Mucosa of stomach (tissue), 1 donor: Measurements from ENCODE around the gene ANKRD33B.
"Not testable (repeated sequence)": the region's sequence is repeated elsewhere in the genome, so short reads cannot be mapped to it uniquely, and the experiment has no call there.

ENCODE experiments used
- H3K27me3 ChIP-seq: one replicate; pipeline ENCODE4 v1.7.0; 2013; ENCODE audit warnings: mild to moderate bottlenecking, low read length; ENCODE audit not compliant: control insufficient read depth, insufficient read depth
- H3K36me3 ChIP-seq: one replicate; pipeline ENCODE4 v1.7.0; 2013; ENCODE audit warnings: low read length; ENCODE audit not compliant: control insufficient read depth, insufficient read depth
- H3K4me1 ChIP-seq: one replicate; pipeline ENCODE4 v1.7.0; 2013; ENCODE audit warnings: mild to moderate bottlenecking, low read length; ENCODE audit not compliant: control insufficient read depth, insufficient read depth
- H3K4me3 ChIP-seq: one replicate; pipeline ENCODE4 v1.7.0; 2013; ENCODE audit warnings: low read length
- H3K9ac ChIP-seq: one replicate; pipeline ENCODE4 v1.7.0; 2013; ENCODE audit warnings: mild to moderate bottlenecking, low read length, moderate library complexity
- H3K9me3 ChIP-seq: one replicate; pipeline ENCODE4 v1.7.0; 2013; ENCODE audit warnings: mild to moderate bottlenecking, low read length, moderate library complexity; ENCODE audit not compliant: control insufficient read depth
- donor health status: Pancreatic carcinoma.

ANKRD33B gene

GRCh38 chr5:10538789-10539686, 24.8 kb upstream of the ANKRD33B start:
- Histone ChIP-seq H3K27me3 (peaks cover 5% of the 10 kb centered on the region), H3K4me3 (no peak overlapping the region), H3K9me3 (no peaks in the 10 kb centered on the region), H3K4me1 (peaks cover 30% of the 10 kb centered on the region), H3K9ac (no peak overlapping the region), H3K36me3 (no peaks in the 10 kb centered on the region)

DNA sequence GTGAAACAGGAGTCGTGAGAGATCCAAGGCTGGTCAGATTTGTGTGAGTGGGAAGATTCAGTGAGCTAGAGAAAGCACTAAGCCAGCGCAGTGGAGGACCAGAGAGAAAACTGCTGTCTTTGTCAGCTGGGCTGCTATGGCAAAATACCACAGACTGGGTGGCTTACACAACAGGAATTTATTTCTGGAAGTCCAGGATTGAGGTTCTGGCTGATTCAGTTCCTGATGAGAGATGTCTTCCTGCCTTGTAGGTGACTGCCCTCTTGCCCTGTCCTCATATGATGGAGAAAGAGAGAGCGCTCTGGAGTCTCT, 24.2 kb upstream of the ANKRD33B start:
- Histone ChIP-seq H3K9ac (no peak overlapping the region), H3K36me3 (no peaks in the 10 kb centered on the region), H3K4me3 (no peak overlapping the region), H3K4me1 (peaks cover 30% of the 10 kb centered on the region), H3K27me3 (peaks cover 5% of the 10 kb centered on the region), H3K9me3 (no peaks in the 10 kb centered on the region)

- Histone ChIP-seq H3K4me1 (peaks cover 30% of the 10 kb centered on the region), H3K27me3 (peaks cover 5% of the 10 kb centered on the region), H3K4me3 (no peak overlapping the region), H3K36me3 (no peaks in the 10 kb centered on the region), H3K9ac (no peak overlapping the region), H3K9me3 (no peaks in the 10 kb centered on the region)
Measured at GRCh38 chr5:10540036-10540544, 23.8 kb upstream of the ANKRD33B start.

DNA sequence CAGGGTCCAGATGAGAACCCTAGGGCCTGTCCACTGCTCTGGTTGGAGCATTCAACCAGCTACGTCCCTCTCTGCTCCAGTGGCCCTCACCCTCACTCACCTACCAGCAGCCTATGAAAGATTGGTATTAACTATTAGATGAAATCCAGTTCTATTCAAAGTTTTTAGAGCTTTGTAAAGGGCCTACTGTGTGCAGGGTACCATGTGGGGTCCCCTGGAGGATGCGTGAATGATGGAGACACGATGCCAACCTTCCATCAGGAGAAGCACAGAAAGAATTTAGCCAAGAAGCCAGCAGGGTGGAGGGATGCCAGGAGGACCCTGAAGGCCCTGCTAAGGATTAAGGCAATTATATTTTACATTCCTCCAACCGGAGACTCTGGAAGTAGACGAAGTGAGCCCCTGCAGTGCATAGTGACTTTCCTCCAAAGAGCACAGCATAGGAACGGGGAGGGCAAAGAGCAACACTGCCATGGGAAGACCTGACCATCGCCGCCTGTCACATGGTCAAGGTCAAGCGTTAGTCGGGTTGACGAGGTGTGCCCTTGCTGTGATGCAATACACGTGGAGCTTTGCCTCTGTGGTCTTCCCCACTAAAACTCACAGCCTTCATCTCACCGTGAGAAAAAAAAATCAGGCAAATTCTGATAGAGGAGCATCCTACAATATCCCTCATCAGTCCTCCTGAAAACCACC, 22.8 kb upstream of the ANKRD33B start:
- peaks cover 5% of the 10 kb centered on the region for H3K27me3 ChIP-seq
- H3K9ac ChIP-seq, result no peak overlapping the region
- no peaks in the 10 kb centered on the region for H3K36me3 ChIP-seq
- H3K4me3 ChIP-seq, result no peak overlapping the region
- H3K9me3 ChIP-seq, result no peaks in the 10 kb centered on the region
- peaks cover 30% of the 10 kb centered on the region for H3K4me1 ChIP-seq

DNA sequence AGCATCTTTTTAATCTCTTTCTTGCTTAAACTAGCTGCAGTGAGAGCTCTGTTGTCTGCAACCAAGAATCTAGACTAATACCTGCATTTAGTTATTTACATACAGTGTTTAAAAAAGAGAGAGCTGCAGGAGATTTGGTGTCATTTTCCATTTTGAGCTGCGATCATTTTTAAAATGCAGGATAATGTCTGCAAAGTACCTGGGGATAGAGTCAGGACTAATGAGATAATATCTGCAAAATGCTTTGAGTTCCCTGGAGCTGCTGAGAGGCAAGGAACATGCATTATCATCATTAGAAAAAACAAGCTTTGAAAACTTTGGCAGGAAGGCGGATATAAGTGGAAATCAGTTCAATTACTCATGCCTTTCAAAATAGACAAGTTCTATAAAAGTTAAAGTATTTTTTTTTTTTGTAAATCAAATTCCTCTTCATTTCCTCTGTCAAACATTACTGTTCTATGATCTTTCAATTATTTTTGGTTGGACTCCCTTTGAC, 21.8 kb upstream of the ANKRD33B start:
- Histone ChIP-seq H3K36me3 (no peaks in the 10 kb centered on the region), H3K4me1 (peaks cover 27% of the 10 kb centered on the region), H3K27me3 (peaks cover 11% of the 10 kb centered on the region), H3K4me3 (no peak overlapping the region), H3K9ac (no peak overlapping the region), H3K9me3 (no peaks in the 10 kb centered on the region)

DNA sequence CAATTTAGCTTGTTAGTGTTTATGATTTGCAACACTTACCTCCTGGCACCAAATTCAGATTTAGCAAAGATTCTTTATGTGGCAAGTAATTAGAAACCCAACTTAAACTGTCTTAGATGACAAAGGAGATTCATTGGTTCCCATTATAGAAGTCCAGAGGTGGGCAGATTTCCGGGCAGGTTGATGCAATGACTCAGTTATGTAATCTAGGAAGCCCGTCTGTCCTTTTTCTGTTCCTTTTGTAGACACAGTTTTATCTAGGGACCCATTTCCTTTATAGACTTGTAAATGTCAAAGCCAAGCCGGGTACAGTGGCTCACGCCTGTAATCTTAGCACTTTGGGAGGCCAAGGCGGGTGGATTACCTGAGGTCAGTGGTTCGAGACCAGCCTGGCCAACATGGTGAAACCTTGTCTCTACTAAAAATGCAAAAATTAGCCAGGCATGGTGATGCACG, 20.3 kb upstream of the ANKRD33B start:
- Histone ChIP-seq H3K27me3 (peaks cover 11% of the 10 kb centered on the region), H3K4me3 (no peak overlapping the region), H3K36me3 (no peaks in the 10 kb centered on the region), H3K9me3 (no peaks in the 10 kb centered on the region), H3K4me1 (peaks cover 13% of the 10 kb centered on the region), H3K9ac (no peak overlapping the region)

DNA sequence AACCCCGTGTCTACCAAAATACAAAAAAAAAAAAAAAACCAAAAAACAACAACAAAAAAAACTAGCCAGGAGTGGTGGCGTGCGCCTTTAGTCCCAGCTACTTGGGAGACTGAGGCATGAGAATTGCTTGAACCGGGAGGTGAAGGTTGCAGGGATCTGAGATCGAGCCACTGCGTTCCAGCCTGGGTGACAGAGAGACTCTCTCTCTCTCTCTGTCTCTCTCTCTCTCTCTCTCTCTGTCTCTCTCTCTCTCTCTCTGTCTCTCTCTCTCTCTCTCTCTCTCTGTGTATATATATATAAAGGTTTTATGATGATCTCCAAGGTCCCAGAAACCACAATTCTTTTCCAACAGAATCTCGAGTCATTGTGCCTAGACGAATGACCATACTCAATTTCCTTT, 18.8 kb upstream of the ANKRD33B start:
- no peak overlapping the region for H3K9ac ChIP-seq
- no peaks in the 10 kb centered on the region for H3K36me3 ChIP-seq

GRCh38 chr5:10546186-10546585, 17.7 kb upstream of the ANKRD33B start:
- Histone ChIP-seq H3K9ac (no peak overlapping the region), H3K4me1 (no peaks in the 10 kb centered on the region), H3K27me3 (peaks cover 11% of the 10 kb centered on the region), H3K4me3 (no peak overlapping the region), H3K9me3 (no peaks in the 10 kb centered on the region), H3K36me3 (no peaks in the 10 kb centered on the region)

More for the DNA sequence above, 18.8 kb upstream of the ANKRD33B start:
- Histone ChIP-seq H3K4me3 (no peak overlapping the region), H3K9me3 (no peaks in the 10 kb centered on the region), H3K4me1 (no peaks in the 10 kb centered on the region), H3K27me3 (peaks cover 11% of the 10 kb centered on the region)

DNA sequence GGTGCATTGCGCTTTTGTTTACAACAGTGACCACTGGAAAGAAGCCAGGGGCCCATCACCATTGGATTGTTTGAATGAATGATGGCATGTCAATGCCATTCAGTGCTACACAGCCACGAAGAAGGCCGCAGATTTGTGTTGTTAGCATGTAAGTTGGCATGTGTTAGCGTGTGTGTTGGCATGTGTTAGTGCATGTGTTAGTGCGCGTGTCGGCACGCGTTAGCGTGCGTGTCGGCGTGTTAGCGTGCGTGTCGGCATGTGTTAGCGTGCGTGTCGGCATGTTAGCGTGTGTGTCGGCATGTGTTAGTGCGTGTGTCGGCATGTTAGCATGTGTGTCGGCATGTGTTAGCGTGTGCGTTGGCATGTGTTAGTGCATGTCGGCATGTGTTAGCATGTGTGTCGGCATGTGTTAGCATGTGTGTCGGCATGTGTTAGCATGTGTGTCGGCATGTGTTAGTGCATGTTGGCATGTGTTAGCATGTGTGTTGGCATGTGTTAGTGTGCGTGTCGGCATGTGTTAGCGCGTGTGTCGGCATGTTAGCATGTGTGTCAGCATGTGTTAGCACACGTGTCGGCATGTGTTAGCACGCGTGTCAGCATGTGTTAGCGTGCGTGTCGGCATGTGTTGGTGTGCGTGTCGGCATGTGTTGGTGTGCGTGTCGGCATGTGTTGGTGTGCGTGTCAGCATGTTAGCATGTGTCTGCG, 15.3 kb upstream of the ANKRD33B start:
- Histone ChIP-seq H3K4me1 (no peaks in the 10 kb centered on the region), H3K27me3 (peaks cover 9% of the 10 kb centered on the region), H3K4me3 (no peak overlapping the region), H3K9ac (no peak overlapping the region), H3K9me3 (no peaks in the 10 kb centered on the region), H3K36me3 (no peaks in the 10 kb centered on the region)

DNA sequence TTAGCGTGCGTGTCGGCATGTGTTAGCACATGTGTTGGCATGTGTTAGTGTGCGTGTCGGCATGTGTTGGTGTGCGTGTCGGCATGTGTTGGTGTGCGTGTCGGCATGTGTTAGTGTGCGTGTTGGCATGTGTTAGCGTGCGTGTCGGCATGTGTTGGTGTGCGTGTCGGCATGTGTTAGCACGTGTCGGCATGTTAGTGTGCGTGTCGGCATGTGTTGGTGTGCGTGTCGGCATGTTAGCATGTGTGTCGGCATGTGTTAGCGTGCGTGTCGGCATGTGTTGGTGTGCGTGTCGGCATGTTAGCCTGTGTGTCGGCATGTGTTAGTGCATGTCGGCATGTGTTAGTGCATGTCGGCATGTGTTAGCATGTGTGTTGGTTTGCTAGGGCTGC, 14.8 kb upstream of the ANKRD33B start:
- H3K36me3 ChIP-seq, H3K9ac ChIP-seq, H3K9me3 ChIP-seq, H3K27me3 ChIP-seq, H3K4me1 ChIP-seq, H3K4me3 ChIP-seq: not testable (repeated sequence)

DNA sequence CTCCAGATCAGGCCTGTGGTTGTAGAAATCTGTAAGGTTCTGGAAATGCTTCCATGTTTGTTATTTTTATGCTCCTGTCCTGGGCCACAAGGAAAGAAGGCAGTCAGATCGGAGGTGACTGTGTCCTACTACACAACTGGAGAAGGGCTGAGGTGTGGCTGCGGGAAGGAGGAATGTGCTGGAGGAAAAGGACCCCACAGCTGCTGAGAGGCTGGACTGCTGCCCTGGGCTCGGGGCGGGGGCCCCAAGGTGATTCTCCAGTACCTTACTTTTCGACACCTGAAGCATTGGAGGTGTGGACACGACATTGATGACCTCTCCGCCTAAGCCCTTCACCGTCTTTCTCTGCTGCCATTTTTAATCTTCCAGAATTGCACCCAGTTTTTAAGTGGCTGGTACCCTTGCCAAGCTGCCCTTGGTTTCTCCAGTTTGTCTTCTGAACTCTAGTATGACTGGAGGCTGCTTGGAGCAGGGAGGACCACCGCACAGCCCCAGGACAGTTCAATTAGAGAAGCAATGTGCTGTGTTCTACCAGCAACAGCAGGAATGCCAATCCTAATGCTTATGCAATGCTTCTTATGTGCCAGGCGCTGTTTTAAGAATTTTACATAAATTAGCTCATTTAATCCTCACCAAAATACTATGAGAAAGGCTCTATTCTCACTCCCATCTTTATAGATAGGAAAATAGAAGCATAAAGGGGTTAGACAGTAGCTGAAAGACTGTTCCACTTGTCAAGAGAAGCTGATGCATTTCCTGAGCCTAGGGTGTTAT, 13.5 kb upstream of the ANKRD33B start:
- Histone ChIP-seq H3K27me3 (peaks cover 6% of the 10 kb centered on the region), H3K4me3 (no peak overlapping the region), H3K4me1 (no peaks in the 10 kb centered on the region), H3K9me3 (no peaks in the 10 kb centered on the region), H3K36me3 (no peaks in the 10 kb centered on the region), H3K9ac (no peak overlapping the region)
